Hepatic stellate cell (primary cell): ENCODE data around the gene SEC22C.
A peak's percentile ranks its signal among the peaks of the same experiment; 100 is the strongest.

Experiments used
- DNase-seq: peaks from one replicate; pipeline ENCODE4 v3.0.0; 2011; ENCODE audit warnings: low spot score

SEC22C gene

GRCh38 chr3:42513121-42513520 is 68.6 kb downstream of the SEC22C start:
- no peak for DNase-seq

- no peak for DNase-seq
These were observed 70.0 kb downstream of the SEC22C start for GRCh38 chr3:42511736-42512135.

- DNase-seq: no peak
These were observed 70.6 kb downstream of the SEC22C start for GRCh38 chr3:42511201-42511600.

- DNase-seq: no peak
These were observed 71.4 kb downstream of the SEC22C start for GRCh38 chr3:42510325-42510724.

- DNase-seq: no peak
These were observed 72.7 kb downstream of the SEC22C start for GRCh38 chr3:42509111-42509510.

- no peak for DNase-seq
These were observed 73.2 kb downstream of the SEC22C start for GRCh38 chr3:42508562-42508961.

GRCh38 chr3:42507761-42508335 is 73.9 kb downstream of the SEC22C start:
- DNase-seq: no peak

- no peak for DNase-seq
These were observed 74.5 kb downstream of the SEC22C start for GRCh38 chr3:42507252-42507651.

- DNase-seq: no peak
These were observed 75.8 kb downstream of the SEC22C start for GRCh38 chr3:42505849-42506410.

- DNase-seq: no peak
These were observed 76.5 kb downstream of the SEC22C start for GRCh38 chr3:42505128-42505848.

- no peak for DNase-seq
These were observed 77.2 kb downstream of the SEC22C start for GRCh38 chr3:42504334-42505127.

GRCh38 chr3:42503957-42504333 is 77.8 kb downstream of the SEC22C start:
- DNase-seq: no peak

GRCh38 chr3:42503251-42503924 is 78.4 kb downstream of the SEC22C start:
- no peak for DNase-seq

GRCh38 chr3:42502429-42503250 is 79.1 kb downstream of the SEC22C start, which contains the start of gene VIPR1:
TSS of gene VIPR1 (plus strand) at chr3:42502643. CDS start at chr3:42502736, 93 bp downstream.
- peak; percentile 63 for DNase-seq

- DNase-seq: peak; percentile 68
These were observed 79.9 kb downstream of the SEC22C start for GRCh38 chr3:42501681-42502428.

GRCh38 chr3:42501321-42501680 is 80.5 kb downstream of the SEC22C start:
- DNase-seq: no peak

GRCh38 chr3:42500909-42501308 is 80.9 kb downstream of the SEC22C start:
- no peak for DNase-seq

- DNase-seq: no peak
These were observed 81.7 kb downstream of the SEC22C start for GRCh38 chr3:42500091-42500490.

- no peak for DNase-seq
These were observed 82.3 kb downstream of the SEC22C start for GRCh38 chr3:42499478-42499871.

GRCh38 chr3:42498791-42499477 is 82.8 kb downstream of the SEC22C start:
- DNase-seq: no peak
